HG03342 (cell line): ENCODE results near the gene GPI.
"Not testable (repeated sequence)": the region's sequence is repeated elsewhere in the genome, so short reads cannot be mapped to it uniquely, and the experiment has no call there.

Experiments used
- ATAC-seq: cut with Tn5 transposase; IDR thresholded peaks from one replicate; pipeline ENCODE4 v1.9.1; 2021; ENCODE audit warnings: mild to moderate bottlenecking, moderate library complexity; ENCODE audit not compliant: unreplicated experiment

The GPI gene

GRCh38 chr19:34364830-34365462 is at the start of gene GPI:
Gene GPI (plus strand): TSS chr19:34365196. CDS start chr19:34365267, 71 bp downstream.
- ATAC-seq = peak; percentile 62

DNA sequence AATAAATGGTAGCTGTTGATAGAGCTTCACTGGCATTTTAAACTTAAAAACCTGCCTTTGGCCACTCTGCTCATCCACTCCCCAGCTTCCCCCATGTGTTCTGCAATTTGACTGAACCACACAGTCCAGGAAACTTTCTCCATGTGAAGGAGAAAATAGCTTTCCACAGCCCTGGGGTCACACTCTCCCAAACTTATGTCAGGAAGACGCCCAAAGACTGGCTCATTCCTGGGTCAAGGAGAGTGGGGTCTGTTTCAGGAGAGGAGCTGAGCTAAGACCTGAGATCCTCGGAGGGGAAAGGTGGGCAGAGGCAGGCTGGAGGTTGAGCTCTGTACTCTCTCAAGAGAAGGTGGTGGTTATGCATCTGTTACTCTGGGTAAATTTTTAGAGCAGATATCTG is 48.7 kb upstream of the GPI start:
- ATAC-seq = no peak

DNA sequence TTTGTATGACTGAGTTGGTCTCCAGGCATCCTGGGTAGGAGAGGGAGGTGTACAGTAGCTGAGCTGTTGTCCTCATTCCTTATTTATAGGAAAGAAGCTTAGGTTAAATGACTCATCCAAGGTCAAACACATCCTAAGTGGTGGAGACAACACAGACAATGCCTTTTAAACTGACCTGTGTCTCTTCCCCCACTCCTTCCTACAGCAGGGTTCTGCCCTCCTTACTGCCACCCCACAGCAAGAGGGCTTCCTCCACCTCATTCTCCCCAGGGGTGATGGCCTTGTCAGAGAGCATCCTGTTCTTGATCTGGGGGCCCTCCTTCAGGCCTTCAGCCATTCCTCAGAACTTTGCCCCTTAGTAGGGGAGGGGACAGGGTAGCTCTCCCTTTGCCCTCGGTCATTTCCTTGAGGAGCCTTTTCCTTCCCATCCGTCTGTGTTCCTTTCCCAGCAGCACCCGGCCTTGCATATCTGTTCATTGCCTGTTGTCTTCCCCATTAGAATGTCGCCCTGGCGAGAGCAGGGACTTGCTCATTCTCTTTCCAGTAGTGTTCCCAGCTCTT is 48.2 kb upstream of the GPI start:
- ATAC-seq = no peak

DNA sequence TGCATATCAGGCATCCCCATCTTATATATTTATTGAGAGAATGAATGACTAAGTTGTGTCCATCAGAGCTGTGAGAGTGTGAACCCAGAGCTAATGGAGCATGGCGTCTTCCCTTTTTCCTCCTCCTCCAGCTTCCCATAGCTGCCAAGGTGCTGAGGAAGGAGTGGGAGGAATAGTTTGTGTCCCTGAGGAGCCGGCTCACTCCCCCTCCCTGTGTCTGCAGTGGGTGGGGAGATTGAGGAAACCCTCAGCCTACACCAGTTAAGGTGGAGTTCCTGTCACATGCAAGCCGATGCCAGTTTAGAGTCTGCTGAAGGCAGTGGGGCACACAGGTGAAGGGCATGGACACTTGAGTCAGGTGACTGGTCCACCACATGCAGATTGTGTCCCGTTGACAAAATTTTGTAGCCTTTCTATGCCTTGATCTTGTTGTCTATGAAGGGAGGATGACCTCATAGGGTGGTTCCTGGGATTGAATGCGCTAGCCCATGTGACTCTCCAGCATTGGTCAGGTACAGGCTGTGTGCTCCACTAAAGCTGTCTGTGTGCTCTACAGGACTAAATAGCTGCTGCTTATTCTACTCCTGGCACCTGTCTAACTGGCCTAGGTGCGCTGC is 47.6 kb upstream of the GPI start:
- ATAC-seq = no peak

GRCh38 chr19:34319230-34319585 is 45.8 kb upstream of the GPI start:
- ATAC-seq = no peak

- ATAC-seq = no peak
These were observed 45.2 kb upstream of the GPI start for GRCh38 chr19:34319785-34320184.

DNA sequence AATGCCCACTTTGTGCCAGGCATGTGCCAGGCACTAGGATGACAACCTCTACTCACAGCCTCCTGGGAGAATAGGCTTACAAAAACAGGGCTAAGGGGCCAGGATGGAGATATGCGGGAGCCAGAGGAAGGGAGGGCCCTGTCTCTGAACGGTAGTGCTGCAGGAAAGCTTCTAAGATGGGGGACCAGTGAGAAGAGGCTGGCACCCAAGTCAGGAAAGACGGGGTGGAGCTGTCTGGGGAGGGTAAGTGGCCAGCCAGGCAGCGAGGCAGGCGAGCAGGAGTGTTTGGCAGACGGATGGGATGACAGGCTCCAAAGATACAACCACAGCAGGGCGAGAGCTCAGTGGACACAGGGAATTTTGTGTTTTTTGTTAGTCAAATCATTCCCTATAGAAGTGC is 44.7 kb upstream of the GPI start:
- no peak for ATAC-seq

GRCh38 chr19:34321735-34322134 is 43.3 kb upstream of the GPI start:
- ATAC-seq = no peak

GRCh38 chr19:34323433-34324204 is 41.4 kb upstream of the GPI start:
- no peak for ATAC-seq

DNA sequence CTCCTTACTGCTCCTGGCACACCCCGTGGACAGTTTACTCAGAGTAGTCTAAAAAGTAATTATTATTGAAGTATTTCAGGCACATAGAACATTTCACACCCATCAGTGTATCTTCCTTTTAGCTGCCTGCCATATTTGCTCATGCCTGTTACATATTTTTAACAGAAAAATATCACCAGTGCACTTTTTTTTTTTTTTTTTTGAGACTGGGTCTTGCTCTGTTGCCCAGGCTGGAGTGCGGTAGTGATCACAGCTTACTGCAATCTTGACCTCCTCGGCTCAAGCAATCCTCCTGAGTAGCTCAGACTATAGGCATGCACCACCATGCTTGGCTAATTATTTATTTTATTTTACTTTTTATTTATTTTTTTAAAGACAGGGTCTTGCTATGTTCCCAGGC is 40.7 kb upstream of the GPI start:
- ATAC-seq = no peak

- ATAC-seq = no peak
These were observed 39.8 kb upstream of the GPI start for GRCh38 chr19:34325181-34325580.

DNA sequence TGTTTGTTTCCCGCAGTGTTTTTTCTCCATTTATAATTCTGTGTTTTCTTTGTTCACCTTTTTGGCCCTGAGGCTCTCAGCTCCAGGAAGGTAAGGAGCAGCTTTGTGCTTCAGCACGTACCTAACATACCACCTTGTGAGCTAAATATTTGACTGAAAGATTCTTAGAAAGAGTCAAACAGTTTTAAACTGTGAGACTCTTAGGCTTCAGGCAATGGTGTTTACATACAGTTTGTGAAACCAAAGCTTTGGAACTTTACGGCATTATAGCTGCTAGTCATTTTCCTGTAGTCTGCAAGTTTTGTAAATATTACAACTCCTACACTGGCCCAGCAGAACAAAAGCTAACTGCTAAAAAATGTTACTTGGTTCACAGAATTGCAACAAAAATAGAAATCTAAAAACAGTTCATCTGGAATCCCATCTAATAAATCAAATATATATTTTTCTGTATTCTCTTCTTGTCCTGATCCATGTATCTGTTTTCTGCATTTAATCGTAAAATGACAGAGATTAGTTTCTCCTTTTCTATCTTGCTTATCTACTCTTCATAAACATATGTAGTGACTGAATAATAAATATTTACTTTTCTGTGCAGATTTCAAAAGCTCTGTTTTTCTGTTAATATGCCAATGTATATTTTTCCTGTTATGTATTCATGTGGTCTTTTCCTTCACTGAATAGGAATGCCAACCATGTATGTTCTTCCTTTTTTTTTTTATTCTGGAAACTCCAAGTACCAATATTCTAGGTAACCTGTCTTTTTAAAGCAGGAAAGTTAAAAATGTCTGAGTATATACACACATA is 38.8 kb upstream of the GPI start:
- no peak for ATAC-seq

GRCh38 chr19:34327851-34328250 is 37.1 kb upstream of the GPI start:
- ATAC-seq = no peak

GRCh38 chr19:34328982-34329381 is 36.0 kb upstream of the GPI start:
- no peak for ATAC-seq

DNA sequence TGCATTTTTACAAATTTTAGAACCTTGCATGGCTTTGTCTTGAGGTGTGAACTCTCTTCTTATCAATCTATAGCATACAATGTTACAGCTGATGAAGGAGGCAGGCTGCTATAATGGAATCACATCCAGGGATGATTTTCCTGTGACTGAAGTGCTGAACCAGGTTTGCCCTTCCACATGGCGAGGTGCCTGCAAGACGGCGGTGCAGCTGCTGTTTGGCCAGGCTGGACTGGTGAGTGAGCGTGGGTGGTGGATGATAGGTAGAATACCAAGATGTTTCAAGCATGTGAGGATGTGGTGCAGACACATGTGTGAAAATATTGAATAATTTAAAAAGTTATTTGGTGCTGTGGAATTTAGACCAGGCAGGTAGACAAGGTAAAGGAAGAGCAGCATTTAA is 34.9 kb upstream of the GPI start:
- ATAC-seq = no peak

- ATAC-seq = not testable (repeated sequence)
These were observed 34.4 kb upstream of the GPI start for GRCh38 chr19:34330596-34330995.

DNA sequence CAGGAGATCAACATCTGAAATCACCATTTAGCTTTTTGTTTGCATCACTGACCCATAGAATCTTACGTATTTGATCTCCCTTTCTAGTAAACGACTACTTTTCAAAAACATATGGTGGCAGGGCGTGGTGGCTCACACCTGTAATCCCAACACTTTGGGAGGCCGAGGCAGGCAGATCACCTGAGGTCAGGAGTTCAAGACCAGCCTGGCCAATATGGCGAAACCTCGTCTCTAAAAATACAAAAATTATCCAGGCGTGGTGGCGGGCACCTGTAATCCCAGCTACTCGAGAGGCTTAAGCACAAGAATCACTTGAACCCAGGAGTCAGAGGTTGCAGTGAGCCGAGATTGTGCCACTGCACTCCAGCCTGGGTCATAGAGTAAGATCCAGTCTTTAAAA is 33.4 kb upstream of the GPI start:
- ATAC-seq = not testable (repeated sequence)

- no peak for ATAC-seq
These were observed 32.8 kb upstream of the GPI start for GRCh38 chr19:34332027-34332760.

GRCh38 chr19:34335914-34336313 is 29.1 kb upstream of the GPI start:
- no peak for ATAC-seq

DNA sequence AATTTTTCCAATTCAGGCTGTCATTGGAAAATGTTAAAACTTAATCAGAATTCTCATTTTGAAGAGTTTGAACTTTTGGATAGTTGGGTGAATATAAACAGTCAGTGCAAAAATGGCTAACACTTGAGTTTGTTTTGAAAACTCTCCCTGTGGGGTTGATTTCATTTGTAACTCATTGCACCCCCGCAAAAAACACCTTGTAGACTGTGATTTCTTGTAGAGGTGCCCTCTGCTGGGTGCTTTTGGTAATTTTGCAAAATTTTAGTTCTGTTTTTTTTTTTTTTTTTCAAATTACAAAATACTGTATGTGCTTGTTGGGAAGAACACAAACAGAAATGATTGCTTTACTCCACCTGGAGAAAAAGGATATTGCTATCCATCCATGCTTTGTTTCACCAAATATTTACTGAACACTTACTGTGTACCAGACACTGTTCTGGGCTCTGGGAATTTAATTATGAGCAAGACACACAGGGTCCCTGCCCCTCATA is 28.2 kb upstream of the GPI start:
- no peak for ATAC-seq
